IgD-negative memory B cell (primary cell): Measurements from ENCODE around the gene PGGHG. TPM values are rescaled to one million over a fixed set of nuclear protein-coding genes. Genes with fewer than 3 reads are reported as not detected.

ENCODE experiments used
- H3K27ac Mint-ChIP-seq, 3 donors: one replicate each; pipeline ENCODE4 v1.8.0; 2020 to 2022; ENCODE audit warnings: mild to moderate bottlenecking in 3 of 3, mixed read lengths in 3 of 3, moderate library complexity in 1 of 3
- H3K27me3 Mint-ChIP-seq: one replicate; pipeline ENCODE4 v1.8.0; 2021; ENCODE audit warnings: mixed read lengths
- H3K36me3 Mint-ChIP-seq: one replicate; pipeline ENCODE4 v1.8.0; 2020; ENCODE audit warnings: mild to moderate bottlenecking, mixed read lengths
- H3K4me1 Mint-ChIP-seq, 3 donors: one replicate each; pipeline ENCODE4 v1.8.0; 2020 to 2022; ENCODE audit warnings: mixed read lengths in 3 of 3, mild to moderate bottlenecking in 1 of 3
- H3K4me3 Mint-ChIP-seq, 4 donors: one replicate each; pipeline ENCODE4 v1.8.0; 2020 to 2022; ENCODE audit warnings: mild to moderate bottlenecking in 4 of 4, mixed read lengths in 4 of 4, moderate library complexity in 3 of 4
- H3K9me3 Mint-ChIP-seq, 3 donors: one replicate each; pipeline ENCODE4 v1.8.0; 2020 to 2021; ENCODE audit warnings: mixed read lengths in 3 of 3, mild to moderate bottlenecking in 1 of 3
- polyA plus RNA-seq: library from polyadenylated mRNA; unstranded; fragments of 300-500 nt; fragmentation: Illumina TruSeq; gene quantifications from one replicate; pipeline ENCODE4 v1.2.3, GENCODE V29; 2021

PGGHG gene
- polyA plus RNA-seq, 1 donor from 2014 or later: 6.1 TPM

- Mint-ChIP-seq H3K9me3 (peaks cover 0 to 2% (median 0%) of the 10 kb centered on the region in 3 donors), H3K4me1 (peaks cover 12 to 20% (median 19%) of the 10 kb centered on the region in 3 donors), H3K36me3 (no peaks in the 10 kb centered on the region), H3K27me3 (no peaks in the 10 kb centered on the region), H3K4me3 (peak overlapping the region in 3 of 4 donors; percentile 2 to 73 (median 70)), H3K27ac (peak overlapping the region in 1 of 3 donors; percentile 28)
Measured at GRCh38 chr11:340539-341512, 51.9 kb downstream of the PGGHG start.

GRCh38 chr11:342328-342727 is 53.4 kb downstream of the PGGHG start:
- no peaks in the 10 kb centered on the region for H3K27me3 Mint-ChIP-seq
- H3K9me3 Mint-ChIP-seq: peaks cover 0 to 2% (median 0%) of the 10 kb centered on the region in 3 donors
- H3K36me3 Mint-ChIP-seq: no peaks in the 10 kb centered on the region
- H3K4me1 Mint-ChIP-seq: peaks cover 15 to 18% (median 16%) of the 10 kb centered on the region in 3 donors
- H3K4me3 Mint-ChIP-seq: no peak overlapping the region
- H3K27ac Mint-ChIP-seq: peak overlapping the region in 1 of 3 donors; percentile 74

GRCh38 chr11:344836-345578 is 56.1 kb downstream of the PGGHG start:
- peaks cover 16 to 22% (median 18%) of the 10 kb centered on the region in 3 donors for H3K4me1 Mint-ChIP-seq
- H3K27me3 Mint-ChIP-seq: no peaks in the 10 kb centered on the region
- H3K4me3 Mint-ChIP-seq: no peak overlapping the region
- no peaks in the 10 kb centered on the region for H3K36me3 Mint-ChIP-seq
- H3K27ac Mint-ChIP-seq: peak overlapping the region in 1 of 3 donors; percentile 29
- H3K9me3 Mint-ChIP-seq: peaks cover 0 to 2% (median 0%) of the 10 kb centered on the region in 3 donors

Other genes with a start within 250 kb of the PGGHG start
- not detected for gene SCGB1C1, start 96.0 kb upstream of the PGGHG start, polyA plus RNA-seq
- gene BET1L, start 81.7 kb upstream of the PGGHG start, polyA plus RNA-seq: 44.4 TPM
- 65.7 TPM for gene RIC8A, start 81.4 kb upstream of the PGGHG start, polyA plus RNA-seq
- gene SIRT3, start 52.8 kb upstream of the PGGHG start, polyA plus RNA-seq: 11.6 TPM
- gene PSMD13, start 52.1 kb upstream of the PGGHG start, polyA plus RNA-seq: 179 TPM
- gene NLRP6, start 10.7 kb upstream of the PGGHG start, polyA plus RNA-seq: 5.9 TPM
- gene IFITM5, start 10.4 kb downstream of the PGGHG start, polyA plus RNA-seq: not detected
- gene IFITM2, start 18.7 kb downstream of the PGGHG start, polyA plus RNA-seq: 1,305 TPM
- gene IFITM1, start 24.9 kb downstream of the PGGHG start, polyA plus RNA-seq: 233 TPM
- gene IFITM3, start 31.7 kb downstream of the PGGHG start, polyA plus RNA-seq: 1.4 TPM
- gene B4GALNT4, start 80.4 kb downstream of the PGGHG start, polyA plus RNA-seq: not detected
- gene PKP3, start 105.1 kb downstream of the PGGHG start, polyA plus RNA-seq: not detected
- gene SIGIRR, start 125.9 kb downstream of the PGGHG start, polyA plus RNA-seq: 130 TPM
- gene ANO9, start 152.9 kb downstream of the PGGHG start, polyA plus RNA-seq: 4.9 TPM
- 10.9 TPM for gene PTDSS2, start 161.2 kb downstream of the PGGHG start, polyA plus RNA-seq
- gene RNH1, start 218.1 kb downstream of the PGGHG start, polyA plus RNA-seq: 202 TPM
- gene HRAS, start 246.4 kb downstream of the PGGHG start, polyA plus RNA-seq: 22.5 TPM
- gene LRRC56, start 248.4 kb downstream of the PGGHG start, polyA plus RNA-seq: 2.6 TPM